ENCODE measurements around the gene TOP2B.

- no peak for TF ChIP-seq CTCF (IDR thresholded peaks at IDR 0.05; ENCODE audit: low read depth, low read length, missing input control)
- no peak for TF ChIP-seq JUND (IDR thresholded peaks at IDR 0.05)
- no peak for TF ChIP-seq ZBTB33 (IDR thresholded peaks at IDR 0.05)
- TF ChIP-seq MAX (IDR thresholded peaks at IDR 0.05), result no peak
- no peak for TF ChIP-seq ATF3 (IDR thresholded peaks at IDR 0.05)
- no peak for TF ChIP-seq GABPA (IDR thresholded peaks at IDR 0.05 in 1 of 2, conservative IDR thresholded peaks at IDR 0.05 in 1 of 2)
- no peak for TF ChIP-seq SP1 (IDR thresholded peaks at IDR 0.05)
Observed at GRCh38 chr3:25554376-25554775, 110.3 kb downstream of the TOP2B start.
